Inferior parietal cortex (tissue), 1 donor: ENCODE measurements around the gene ADAM33.

Experiments
- DNase-seq: peaks from one replicate; pipeline ENCODE4 v3.0.0-alpha.2; 2016; ENCODE audit errors: extremely low spot score

The ADAM33 gene

GRCh38 chr20:3681931-3682781 lies at the start of gene ADAM33:
TSS of gene ADAM33 (minus strand) at chr20:3682010. CDS start at chr20:3682004, 6 bp downstream.
- no peak for DNase-seq

- no peak for DNase-seq
Observed at GRCh38 chr20:3730803-3731672, 49.2 kb upstream of the ADAM33 start.

- DNase-seq = no peak
Observed at GRCh38 chr20:3729811-3730540, 48.2 kb upstream of the ADAM33 start.

- no peak for DNase-seq
Observed at GRCh38 chr20:3729378-3729777, 47.6 kb upstream of the ADAM33 start.

- no peak for DNase-seq
Observed at GRCh38 chr20:3728876-3729275, 47.1 kb upstream of the ADAM33 start.

- no peak for DNase-seq
Observed at GRCh38 chr20:3728354-3728753, 46.5 kb upstream of the ADAM33 start.

GRCh38 chr20:3727401-3728021 lies 45.7 kb upstream of the ADAM33 start:
- DNase-seq = peak; percentile 22

- DNase-seq = no peak
Observed at GRCh38 chr20:3724356-3724755, 42.5 kb upstream of the ADAM33 start.

GRCh38 chr20:3723284-3723683 lies 41.5 kb upstream of the ADAM33 start:
- DNase-seq = no peak

- no peak for DNase-seq
Observed at GRCh38 chr20:3721912-3722311, 40.1 kb upstream of the ADAM33 start.

- no peak for DNase-seq
Observed at GRCh38 chr20:3720626-3721025, 38.8 kb upstream of the ADAM33 start.

- no peak for DNase-seq
Observed at GRCh38 chr20:3720068-3720467, 38.3 kb upstream of the ADAM33 start.

- DNase-seq = no peak
Observed at GRCh38 chr20:3719046-3719445, 37.2 kb upstream of the ADAM33 start.

- DNase-seq = peak; percentile 21
Observed at GRCh38 chr20:3716195-3716834, 34.5 kb upstream of the ADAM33 start.

GRCh38 chr20:3714092-3714491 lies 32.3 kb upstream of the ADAM33 start:
- no peak for DNase-seq

- DNase-seq = no peak
Observed at GRCh38 chr20:3712279-3712873, 30.6 kb upstream of the ADAM33 start, which contains the start of gene SIGLEC1. TSS of gene SIGLEC1 (minus strand) at chr20:3712600. CDS start at chr20:3707128, 5,472 bp downstream.

- DNase-seq = no peak
Observed at GRCh38 chr20:3711484-3711941, 29.7 kb upstream of the ADAM33 start.

- peak; percentile 66 for DNase-seq
Observed at GRCh38 chr20:3710703-3711483, 29.1 kb upstream of the ADAM33 start.

- no peak for DNase-seq
Observed at GRCh38 chr20:3710011-3710466, 28.2 kb upstream of the ADAM33 start.

- DNase-seq = no peak
Observed at GRCh38 chr20:3707508-3707899, 25.7 kb upstream of the ADAM33 start.
